Bronchial epithelial cell (primary cell): ENCODE data around the gene SGF29. TPM values are rescaled to one million over a fixed set of nuclear protein-coding genes. Genes with fewer than 3 reads are reported as not detected.
"Not testable (repeated sequence)": the region's sequence is repeated elsewhere in the genome, so short reads cannot be mapped to it uniquely, and the experiment has no call there.

ENCODE experiments used
- DNase-seq: peaks from one replicate; pipeline ENCODE4 v3.0.0-alpha.2; 2010; ENCODE audit warnings: low read depth
- FAIRE-seq: peaks from 2 replicates; lab custom pipeline; 2011; peaks lifted over from hg19 to GRCh38; lab: Jason Lieb, UNC
- H3K27me3 ChIP-seq: 2 replicates; pipeline ENCODE4 v1.5.1; 2011; ENCODE audit warnings: low read length; ENCODE audit not compliant: control insufficient read depth, insufficient read depth
- H3K36me3 ChIP-seq: 2 replicates; pipeline ENCODE4 v1.5.1; 2011; ENCODE audit warnings: low read length; ENCODE audit not compliant: control insufficient read depth, insufficient read depth
- H3K4me3 ChIP-seq: 2 replicates; pipeline ENCODE4 v1.5.1; 2011; ENCODE audit warnings: mild to moderate bottlenecking, low read depth, low read length, control low read depth
- CTCF ChIP-seq: IDR thresholded peaks from 2 replicates; pipeline ENCODE4 v1.5.1; 2011; ENCODE audit warnings: mild to moderate bottlenecking, moderate library complexity, low read length, control low read depth, inconsistent platforms; ENCODE audit not compliant: insufficient read depth, severe bottlenecking
- total RNA-seq: library from RNA; depleted of rRNA; stranded (reverse); fragments of >200 nt; gene quantifications from 2 replicates; pipeline ENCODE4 v1.2.1, GENCODE V29; 2014

Gene SGF29
- total RNA-seq, 1 donor from 2014 or later: 10.0 TPM

- Histone ChIP-seq H3K27me3 (no peaks in the 10 kb centered on the region), H3K36me3 (no peaks in the 10 kb centered on the region), H3K4me3 (no peak overlapping the region)
- TF ChIP-seq CTCF: no peak
- FAIRE-seq (no peak), DNase-seq (no peak)
Measured at GRCh38 chr16:28558456-28558855, 4.7 kb downstream of the SGF29 start.

GRCh38 chr16:28561557-28562187 lies 8.0 kb downstream of the SGF29 start:
- no peak for DNase-seq
- Histone ChIP-seq H3K4me3 (no peak overlapping the region), H3K27me3 (no peaks in the 10 kb centered on the region), H3K36me3 (no peaks in the 10 kb centered on the region)
- TF ChIP-seq CTCF: no peak
- no peak for FAIRE-seq

GRCh38 chr16:28562199-28562598 lies 8.5 kb downstream of the SGF29 start:
- H3K27me3 ChIP-seq: no peaks in the 10 kb centered on the region
- no peaks in the 10 kb centered on the region for H3K36me3 ChIP-seq
- FAIRE-seq (no peak), DNase-seq (no peak)
- TF ChIP-seq CTCF: no peak
- no peak overlapping the region for H3K4me3 ChIP-seq

GRCh38 chr16:28563218-28563617 lies 9.5 kb downstream of the SGF29 start:
- no peak for TF ChIP-seq CTCF
- Histone ChIP-seq H3K4me3 (no peak overlapping the region), H3K27me3 (no peaks in the 10 kb centered on the region), H3K36me3 (no peaks in the 10 kb centered on the region)
- no peak for DNase-seq
- no peak for FAIRE-seq

- H3K4me3 ChIP-seq, FAIRE-seq, H3K27me3 ChIP-seq, DNase-seq, H3K36me3 ChIP-seq: not testable (repeated sequence)
Measured at GRCh38 chr16:28566233-28566925, 12.7 kb downstream of the SGF29 start.

GRCh38 chr16:28567292-28567691 lies 13.6 kb downstream of the SGF29 start:
- FAIRE-seq (no peak), DNase-seq (no peak)
- no peak for TF ChIP-seq CTCF
- no peak overlapping the region for H3K4me3 ChIP-seq
- H3K36me3 ChIP-seq: no peaks in the 10 kb centered on the region
- no peaks in the 10 kb centered on the region for H3K27me3 ChIP-seq
